PC-3 (cell line): Measurements from ENCODE around the gene GRB10. TPM values are rescaled to one million over a fixed set of nuclear protein-coding genes. Genes with fewer than 3 reads are reported as not detected.

Source experiments
- ATAC-seq: fragments of 200-7000 bp; cut with Tn5 transposase; 2 replicates; pipeline ENCODE4 v1.9.1; 2020; ENCODE audit warnings: mild to moderate bottlenecking, moderate library complexity
- BruUV-seq: library from RNA; stranded (reverse); fragments of 400-500 nt; replicated peaks from 2 replicates; lab custom pipeline; 2021; lab: Mats Ljungman, UMichigan
- CTCF ChIA-PET: fragments of 300-600 bp; sonication (Branson Sonifier 250); formaldehyde crosslinking; loops from one replicate; lab custom pipeline; 2022; ENCODE audit warnings: antibody characterized with exemption; lab: Charles Lee
- POLR2A ChIA-PET: fragments of 300-600 bp; sonication (Branson Sonifier 250); formaldehyde crosslinking; loops from one replicate; lab custom pipeline; 2022; ENCODE audit warnings: antibody characterized with exemption; ENCODE audit not compliant: unreplicated experiment; lab: Charles Lee
- DNase-seq: peaks from one replicate; pipeline ENCODE4 v3.0.0-alpha.2; 2015
- H2AFZ ChIP-seq: fragments of 300-600 bp; sonication (generic); 2 replicates; pipeline ENCODE4 v1.6.0; 2016; ENCODE audit warnings: antibody characterized with exemption, low read length
- H3F3A ChIP-seq: fragments of 300-600 bp; sonication (generic); one replicate; pipeline ENCODE4 v1.6.0; 2017; ENCODE audit warnings: antibody characterized with exemption, low read length, control low read depth, mild to moderate bottlenecking; ENCODE audit not compliant: unreplicated experiment
- H3K27ac ChIP-seq: fragments of 300-600 bp; sonication (generic); 2 replicates; pipeline ENCODE4 v1.5.1; 2016; ENCODE audit warnings: mild to moderate bottlenecking, low read length
- H3K27me3 ChIP-seq: fragments of 300-600 bp; sonication (generic); 2 replicates; pipeline ENCODE4 v1.6.1; 2016; ENCODE audit warnings: low read length, mixed read lengths
- H3K36me3 ChIP-seq: fragments of 300-600 bp; sonication (generic); 2 replicates; pipeline ENCODE4 v1.6.1; 2016; ENCODE audit warnings: low read depth, mixed run types, low read length, mixed read lengths
- H3K4me1 ChIP-seq: fragments of 300-600 bp; sonication (generic); 2 replicates; pipeline ENCODE4 v1.5.1; 2016; ENCODE audit warnings: low read length; ENCODE audit not compliant: insufficient read depth
- H3K4me2 ChIP-seq: fragments of 300-600 bp; sonication (generic); 2 replicates; pipeline ENCODE4 v1.6.0; 2016; ENCODE audit warnings: low read length
- H3K4me3 ChIP-seq: fragments of 300-600 bp; sonication (generic); 2 replicates; pipeline ENCODE4 v1.5.1; 2016; ENCODE audit warnings: mild to moderate bottlenecking, low read length, mixed read lengths
- H3K79me2 ChIP-seq: fragments of 300-600 bp; sonication (generic); 2 replicates; pipeline ENCODE4 v1.6.1; 2017; ENCODE audit warnings: low read length, mixed read lengths
- H3K9ac ChIP-seq: fragments of 300-600 bp; sonication (generic); 2 replicates; pipeline ENCODE4 v1.6.0; 2016; ENCODE audit warnings: mild to moderate bottlenecking, low read length
- H3K9me2 ChIP-seq: fragments of 300-600 bp; sonication (generic); replicated peaks from 2 replicates; pipeline ENCODE4 v1.6.1; 2016; ENCODE audit warnings: mixed run types, low read length, mixed read lengths
- H3K9me3 ChIP-seq: fragments of 300-600 bp; sonication (generic); 2 replicates; pipeline ENCODE4 v1.6.1; 2016; ENCODE audit warnings: low read length, mixed read lengths
- H4K20me1 ChIP-seq: fragments of 300-600 bp; sonication (generic); 2 replicates; pipeline ENCODE4 v1.6.1; 2016; ENCODE audit warnings: low read length, mixed read lengths
- EZH2 ChIP-seq: fragments of 300-600 bp; sonication (generic); IDR thresholded peaks from one replicate; pipeline ENCODE4 v1.6.1; 2017; ENCODE audit warnings: antibody characterized with exemption, mild to moderate bottlenecking, low read length; ENCODE audit not compliant: unreplicated experiment
- EZH2phosphoT487 ChIP-seq: fragments of 300-600 bp; sonication (generic); IDR thresholded peaks from 2 replicates; pipeline ENCODE4 v1.6.1; 2018; ENCODE audit warnings: mild to moderate bottlenecking, antibody characterized with exemption, low read length, borderline replicate concordance
- intact Hi-C: fragments of 100-400 bp; cut with micrococcal nuclease; formaldehyde crosslinking; loops from 2 replicates; pipeline ENCODE4 v1.9.0; 2023
- total RNA-seq: library from RNA; depleted of rRNA; stranded (reverse); fragments of >200 nt; gene quantifications from 2 replicates; pipeline ENCODE4 v1.2.3, GENCODE V29; 2014
- TF ChIP-seq, protein P1 (sequence below): fragments of 300-600 bp; sonication (generic); conservative IDR thresholded peaks from 2 replicates; pipeline ENCODE4 v1.5.1; 2017; ENCODE audit warnings: antibody characterized with exemption, low read depth, mild to moderate bottlenecking, low read length

Gene GRB10
- total RNA-seq, 1 experiment from 2014 or later: 61.3 TPM

DNA sequence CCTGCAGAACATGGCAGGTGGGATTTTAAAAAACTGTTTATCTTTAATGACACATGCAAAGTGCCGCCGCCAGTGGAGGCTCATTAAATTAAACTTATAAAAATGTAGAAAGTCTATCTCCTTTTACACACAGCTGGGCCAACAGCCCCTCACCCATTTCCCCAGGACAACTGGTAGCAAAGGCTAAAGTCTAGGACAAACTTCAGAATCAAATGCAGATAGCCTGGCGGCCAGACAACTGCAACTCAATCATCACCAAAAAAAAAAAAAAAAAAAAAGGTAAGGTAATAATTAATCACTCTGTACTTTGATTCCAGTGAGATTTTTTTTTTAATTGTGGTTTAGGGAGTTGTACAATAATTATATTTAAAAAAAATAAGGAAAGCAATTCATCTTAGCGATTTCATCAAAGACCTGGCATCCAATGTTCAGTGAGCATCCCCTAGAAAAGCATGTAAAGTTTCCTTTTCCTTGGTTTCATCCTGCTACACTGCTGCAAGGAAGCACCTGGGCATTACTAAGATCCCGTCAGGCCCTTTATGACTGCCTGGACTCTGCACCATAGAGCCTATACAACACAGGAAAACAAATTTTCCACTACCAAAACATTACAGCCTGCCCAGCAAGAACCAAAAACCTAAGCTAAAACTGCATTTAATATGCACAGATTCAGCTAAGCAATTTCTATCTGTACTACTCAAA is 98.5 kb downstream of the GRB10 start:
- no TSS peak for BruUV-seq
- TF ChIP-seq, protein P1, sequence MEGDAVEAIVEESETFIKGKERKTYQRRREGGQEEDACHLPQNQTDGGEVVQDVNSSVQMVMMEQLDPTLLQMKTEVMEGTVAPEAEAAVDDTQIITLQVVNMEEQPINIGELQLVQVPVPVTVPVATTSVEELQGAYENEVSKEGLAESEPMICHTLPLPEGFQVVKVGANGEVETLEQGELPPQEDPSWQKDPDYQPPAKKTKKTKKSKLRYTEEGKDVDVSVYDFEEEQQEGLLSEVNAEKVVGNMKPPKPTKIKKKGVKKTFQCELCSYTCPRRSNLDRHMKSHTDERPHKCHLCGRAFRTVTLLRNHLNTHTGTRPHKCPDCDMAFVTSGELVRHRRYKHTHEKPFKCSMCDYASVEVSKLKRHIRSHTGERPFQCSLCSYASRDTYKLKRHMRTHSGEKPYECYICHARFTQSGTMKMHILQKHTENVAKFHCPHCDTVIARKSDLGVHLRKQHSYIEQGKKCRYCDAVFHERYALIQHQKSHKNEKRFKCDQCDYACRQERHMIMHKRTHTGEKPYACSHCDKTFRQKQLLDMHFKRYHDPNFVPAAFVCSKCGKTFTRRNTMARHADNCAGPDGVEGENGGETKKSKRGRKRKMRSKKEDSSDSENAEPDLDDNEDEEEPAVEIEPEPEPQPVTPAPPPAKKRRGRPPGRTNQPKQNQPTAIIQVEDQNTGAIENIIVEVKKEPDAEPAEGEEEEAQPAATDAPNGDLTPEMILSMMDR: no peak
- TF ChIP-seq EZH2 (no peak), EZH2phosphoT487 (no peak)
- Histone ChIP-seq H2AFZ (no peak overlapping the region), H3K79me2 (no peaks in the 10 kb centered on the region), H3K36me3 (peaks cover 2% of the 10 kb centered on the region; the same call in 1 of the 2 replicates), H3K9me2 (no peaks in the 10 kb centered on the region), H3K9me3 (no peaks in the 10 kb centered on the region), H3K4me2 (no peak overlapping the region), H3K4me1 (peaks cover 20% of the 10 kb centered on the region), H3K9ac (no peak overlapping the region), H3K27me3 (no peaks in the 10 kb centered on the region), H3K4me3 (no peak overlapping the region), H3K27ac (no peak overlapping the region), H3F3A (no peaks in the 10 kb centered on the region), H4K20me1 (no peaks in the 10 kb centered on the region)
- ChIA-PET CTCF (no interaction called here), POLR2A (no interaction called here)
- no peak for ATAC-seq
- intact Hi-C loops: no loop called here
- no peak for DNase-seq

GRCh38 chr7:50682573-50682972 is 100.1 kb downstream of the GRB10 start:
- Histone ChIP-seq H3K4me1 (peaks cover 20% of the 10 kb centered on the region), H2AFZ (no peak overlapping the region), H3K27me3 (no peaks in the 10 kb centered on the region), H4K20me1 (no peaks in the 10 kb centered on the region), H3K36me3 (no peaks in the 10 kb centered on the region), H3K4me3 (no peak overlapping the region), H3K9me3 (no peaks in the 10 kb centered on the region), H3K9ac (no peak overlapping the region), H3F3A (no peaks in the 10 kb centered on the region), H3K9me2 (no peaks in the 10 kb centered on the region), H3K27ac (no peak overlapping the region), H3K4me2 (no peak overlapping the region), H3K79me2 (no peaks in the 10 kb centered on the region)
- POLR2A ChIA-PET: no interaction called here
- CTCF ChIA-PET: no interaction called here
- DNase-seq: no peak
- no TSS peak for BruUV-seq
- TF ChIP-seq, protein P1: no peak
- ATAC-seq: no peak
- intact Hi-C loops: no loop called here

- Histone ChIP-seq H3K9ac (no peak overlapping the region), H3F3A (no peaks in the 10 kb centered on the region), H3K36me3 (no peaks in the 10 kb centered on the region), H3K9me2 (no peaks in the 10 kb centered on the region), H4K20me1 (no peaks in the 10 kb centered on the region), H3K27ac (no peak overlapping the region), H3K9me3 (no peaks in the 10 kb centered on the region), H3K4me1 (peaks cover 20% of the 10 kb centered on the region), H3K27me3 (no peaks in the 10 kb centered on the region), H3K4me2 (no peak overlapping the region), H3K79me2 (no peaks in the 10 kb centered on the region), H2AFZ (no peak overlapping the region), H3K4me3 (no peak overlapping the region)
- intact Hi-C loops: no loop called here
- BruUV-seq: no TSS peak
- ChIA-PET POLR2A (no interaction called here), CTCF (no interaction called here)
- ATAC-seq: peak; percentile 59
- DNase-seq: peak; percentile 42
- TF ChIP-seq EZH2phosphoT487: no peak
- no peak for TF ChIP-seq EZH2
These were observed 100.6 kb downstream of the GRB10 start for GRCh38 chr7:50682079-50682478.
